CD4-positive, alpha-beta T cell (primary cell): ENCODE measurements around the gene PRR5L. TPM values are rescaled to one million over a fixed set of nuclear protein-coding genes. Genes with fewer than 3 reads are reported as not detected.
A peak's percentile ranks its signal among the peaks of the same experiment; 100 is the strongest.

Experiments
- ATAC-seq: fragments of 200-7000 bp; cut with Tn5 transposase; one replicate; pipeline ENCODE4 v1.10.0; 2022; ENCODE audit warnings: mild to moderate bottlenecking; ENCODE audit not compliant: poor library complexity
- CTCF ChIA-PET: fragments of 350-600 bp; sonication (Branson Sonifier 250); formaldehyde crosslinking; loops from one replicate; lab custom pipeline; 2021; ENCODE audit warnings: antibody characterized with exemption, inconsistent platforms; lab: Charles Lee
- POLR2A ChIA-PET: fragments of 350-600 bp; sonication (Branson Sonifier 250); formaldehyde crosslinking; loops from one replicate; lab custom pipeline; 2021; ENCODE audit warnings: antibody characterized with exemption, inconsistent platforms; lab: Charles Lee
- DNase-seq, 14 experiments: peaks; one replicate each; pipeline ENCODE4 v3.0.0-alpha.2; 2013 to 2020; ENCODE audit warnings: mixed read lengths in 2 of 14
- H3K27ac ChIP-seq, 2 donors: one replicate each; pipeline versions ENCODE4 v1.5.1 to v1.7.0; 2013; ENCODE audit warnings: low read length in 2 of 2, low read depth in 1 of 2, mild to moderate bottlenecking in 1 of 2
- H3K27me3 ChIP-seq, 2 experiments: 1 replicate in 1 of 2; 2 replicates in 1 of 2; pipeline versions ENCODE4 v1.6.1 to v1.7.0; 2013; ENCODE audit warnings: low read length in 2 of 2, control low read depth in 1 of 2, mild to moderate bottlenecking in 1 of 2, moderate library complexity in 1 of 2; ENCODE audit not compliant: insufficient read depth in 2 of 2, control insufficient read depth in 1 of 2
- H3K36me3 ChIP-seq: one replicate; pipeline ENCODE4 v1.6.1; 2013; ENCODE audit warnings: low read length, control low read depth; ENCODE audit not compliant: insufficient read depth
- H3K4me1 ChIP-seq: one replicate; pipeline ENCODE4 v1.6.1; 2013; ENCODE audit warnings: low read length, control low read depth; ENCODE audit not compliant: insufficient read depth
- H3K4me3 ChIP-seq: one replicate; pipeline ENCODE4 v1.5.1; 2013; ENCODE audit warnings: mild to moderate bottlenecking, low read length, moderate library complexity
- H3K9me3 ChIP-seq, 2 experiments: 1 replicate in 1 of 2; 2 replicates in 1 of 2; pipeline versions ENCODE4 v1.6.1 to v1.7.0; 2013; ENCODE audit warnings: low read length in 2 of 2, mild to moderate bottlenecking in 2 of 2, control low read depth in 1 of 2, moderate library complexity in 1 of 2; ENCODE audit not compliant: control insufficient read depth in 1 of 2, insufficient read depth in 1 of 2
- H3K27ac Mint-ChIP-seq: one replicate; pipeline ENCODE4 v1.8.0; 2020; ENCODE audit warnings: mixed read lengths
- H3K27me3 Mint-ChIP-seq: one replicate; pipeline ENCODE4 v1.8.0; 2021; ENCODE audit warnings: mixed read lengths
- H3K36me3 Mint-ChIP-seq: one replicate; pipeline ENCODE4 v1.8.0; 2021; ENCODE audit warnings: low read depth, mixed read lengths
- H3K4me1 Mint-ChIP-seq: one replicate; pipeline ENCODE4 v1.8.0; 2021; ENCODE audit warnings: low read depth, mixed read lengths
- H3K4me3 Mint-ChIP-seq: one replicate; pipeline ENCODE4 v1.8.0; 2020; ENCODE audit warnings: mild to moderate bottlenecking, mixed read lengths
- H3K9me3 Mint-ChIP-seq: one replicate; pipeline ENCODE4 v1.8.0; 2020; ENCODE audit warnings: mixed read lengths
- intact Hi-C, 2 experiments: fragments of 100-400 bp; cut with DNase I in 1 of 2; cut with micrococcal nuclease in 1 of 2; formaldehyde crosslinking; loops; one replicate each; pipeline versions ENCODE4 v1.15.1 to v1.9.0; 2023 to 2025; cut with DNase I, micrococcal nuclease
- total RNA-seq, 174 experiments: library from RNA in 2 of 174; stranded (reverse) in 2 of 174; gene quantifications; one replicate each; pipeline ENCODE4 v1.2.3 and lab custom pipeline; 2021 to 2026
- TF ChIP-seq, protein P1 (sequence below): fragments of 200-600 bp; IDR thresholded peaks from one replicate; pipeline ENCODE4 v1.8.0; 2022; ENCODE audit warnings: antibody characterized with exemption, mild to moderate bottlenecking

The PRR5L gene
- total RNA-seq, 2 experiments from 2014 or later = 5.4 to 7.6 TPM

DNA sequence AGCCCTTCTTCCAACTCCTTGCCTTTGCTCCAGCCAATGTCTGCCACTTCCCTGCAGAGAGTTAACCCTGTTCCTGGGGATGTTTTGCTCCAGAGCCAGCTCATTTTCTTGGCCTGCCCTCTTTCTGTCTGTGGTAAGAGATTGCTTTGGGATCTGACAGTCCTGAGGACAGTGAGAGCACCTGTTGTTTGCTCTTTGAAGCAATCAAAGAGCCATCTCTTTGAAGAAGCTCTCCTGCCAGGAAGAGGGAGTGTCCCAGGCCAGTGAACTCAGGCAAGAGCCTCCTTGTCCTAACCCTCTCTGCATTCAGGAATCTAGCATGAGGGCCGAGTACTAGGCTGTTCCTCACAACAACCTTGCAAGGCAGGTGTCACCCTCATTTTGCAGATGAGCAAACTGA lies 171.8 kb downstream of the PRR5L start:
- CTCF ChIA-PET = interaction anchor here (1.1 kb wide), 1 partner anchor 25 kb away, joined by 3 read pairs; no protein-coding TSS in a partner anchor
- Mint-ChIP-seq H3K4me3 (no peak overlapping the region), H3K9me3 (no peaks in the 10 kb centered on the region), H3K27ac (no peak overlapping the region), H3K36me3 (no peaks in the 10 kb centered on the region), H3K4me1 (no peaks in the 10 kb centered on the region), H3K27me3 (no peaks in the 10 kb centered on the region)
- intact Hi-C loops = no loop called here
- no peak overlapping the region for H3K27ac ChIP-seq
- no peaks in the 10 kb centered on the region for H3K4me1 ChIP-seq
- no peaks in the 10 kb centered on the region for H3K9me3 ChIP-seq
- H3K27me3 ChIP-seq = no peaks in the 10 kb centered on the region
- POLR2A ChIA-PET = interaction anchor here (1.6 kb wide), 1 partner anchor 14 kb away, joined by 3 read pairs; no protein-coding TSS in a partner anchor
- H3K36me3 ChIP-seq = no peaks in the 10 kb centered on the region
- TF ChIP-seq, protein P1, sequence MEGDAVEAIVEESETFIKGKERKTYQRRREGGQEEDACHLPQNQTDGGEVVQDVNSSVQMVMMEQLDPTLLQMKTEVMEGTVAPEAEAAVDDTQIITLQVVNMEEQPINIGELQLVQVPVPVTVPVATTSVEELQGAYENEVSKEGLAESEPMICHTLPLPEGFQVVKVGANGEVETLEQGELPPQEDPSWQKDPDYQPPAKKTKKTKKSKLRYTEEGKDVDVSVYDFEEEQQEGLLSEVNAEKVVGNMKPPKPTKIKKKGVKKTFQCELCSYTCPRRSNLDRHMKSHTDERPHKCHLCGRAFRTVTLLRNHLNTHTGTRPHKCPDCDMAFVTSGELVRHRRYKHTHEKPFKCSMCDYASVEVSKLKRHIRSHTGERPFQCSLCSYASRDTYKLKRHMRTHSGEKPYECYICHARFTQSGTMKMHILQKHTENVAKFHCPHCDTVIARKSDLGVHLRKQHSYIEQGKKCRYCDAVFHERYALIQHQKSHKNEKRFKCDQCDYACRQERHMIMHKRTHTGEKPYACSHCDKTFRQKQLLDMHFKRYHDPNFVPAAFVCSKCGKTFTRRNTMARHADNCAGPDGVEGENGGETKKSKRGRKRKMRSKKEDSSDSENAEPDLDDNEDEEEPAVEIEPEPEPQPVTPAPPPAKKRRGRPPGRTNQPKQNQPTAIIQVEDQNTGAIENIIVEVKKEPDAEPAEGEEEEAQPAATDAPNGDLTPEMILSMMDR = no peak
- DNase-seq = no peak
- no peak overlapping the region for H3K4me3 ChIP-seq
- ATAC-seq = no peak

DNA sequence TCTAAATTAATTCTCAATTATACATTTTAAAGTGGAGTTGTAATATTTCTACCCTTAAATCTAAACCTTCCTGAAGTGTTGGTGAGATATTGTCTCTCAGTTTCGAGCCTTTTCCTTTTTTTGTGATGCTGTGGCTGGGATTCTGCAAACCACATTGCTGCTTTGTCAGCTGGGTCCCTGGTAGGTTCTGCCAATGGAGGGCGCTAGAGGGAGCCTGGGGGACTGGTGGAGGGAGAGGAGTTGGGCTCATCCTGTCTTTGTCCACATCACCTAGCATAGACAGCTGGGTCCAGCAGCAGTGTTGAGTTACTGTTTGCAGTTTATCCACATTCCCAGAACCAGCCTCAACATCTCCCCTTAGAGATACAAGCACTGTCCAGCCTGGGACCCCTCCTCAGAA lies 173.0 kb downstream of the PRR5L start:
- ChIA-PET POLR2A (no interaction called here), CTCF (interaction anchor here (1.1 kb wide), 1 partner anchor 115 kb away, joined by 3 read pairs; no protein-coding TSS in a partner anchor)
- H3K4me1 Mint-ChIP-seq = no peaks in the 10 kb centered on the region
- H3K36me3 ChIP-seq = no peaks in the 10 kb centered on the region
- H3K9me3 ChIP-seq = no peaks in the 10 kb centered on the region
- DNase-seq = peak in 2 of 14 experiments; percentile 18 to 50
- no peaks in the 10 kb centered on the region for H3K36me3 Mint-ChIP-seq
- no peak for ATAC-seq
- no peak overlapping the region for H3K27ac Mint-ChIP-seq
- H3K27me3 ChIP-seq = no peaks in the 10 kb centered on the region
- no peak overlapping the region for H3K27ac ChIP-seq
- TF ChIP-seq, protein P1 = no peak
- no peaks in the 10 kb centered on the region for H3K27me3 Mint-ChIP-seq
- H3K4me3 Mint-ChIP-seq = no peak overlapping the region
- intact Hi-C loops = no loop called here
- H3K4me1 ChIP-seq = no peaks in the 10 kb centered on the region
- no peaks in the 10 kb centered on the region for H3K9me3 Mint-ChIP-seq
- no peak overlapping the region for H3K4me3 ChIP-seq

DNA sequence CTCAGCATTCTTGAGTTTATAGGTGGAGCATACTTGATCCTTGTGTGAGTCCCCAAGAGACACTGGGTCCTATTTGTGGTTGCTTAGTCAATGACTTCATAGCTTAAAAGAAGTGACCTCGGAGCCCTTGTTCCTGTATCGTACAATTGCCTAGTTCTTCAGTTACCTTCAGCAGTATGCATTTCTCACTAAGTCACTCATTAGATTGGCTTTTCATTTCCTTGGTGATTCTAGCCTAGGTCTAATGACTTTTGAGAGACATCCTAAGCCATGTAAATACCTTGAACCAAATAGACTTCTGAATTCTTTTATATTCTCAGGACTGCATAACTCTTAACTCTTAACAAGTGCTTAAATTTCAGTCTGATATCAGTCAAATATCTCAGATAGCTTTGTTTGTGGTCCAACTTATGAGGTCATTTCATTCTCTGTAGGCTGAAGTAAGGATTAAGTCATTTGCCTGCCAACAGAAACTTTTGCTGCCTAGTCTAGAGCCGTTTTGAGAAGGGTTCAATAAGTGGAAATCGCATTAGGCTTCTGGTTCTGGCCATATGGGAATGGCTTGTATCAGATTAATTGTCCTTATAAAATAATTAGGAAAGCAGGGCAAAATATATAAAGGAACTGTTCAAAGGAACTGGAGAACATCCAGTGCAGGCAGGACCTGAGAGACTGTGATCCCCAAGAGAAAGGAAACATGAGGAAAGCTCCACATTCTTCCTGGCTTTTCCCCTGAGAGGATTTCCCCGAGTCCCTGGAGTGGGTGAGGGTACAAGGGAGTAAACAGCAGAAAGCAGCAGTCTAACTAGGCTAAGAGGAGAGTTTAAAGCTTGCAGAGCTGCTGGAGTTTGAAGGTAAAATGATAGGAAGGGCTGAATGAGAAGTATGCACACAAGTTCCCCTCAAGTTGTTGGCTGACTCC lies 174.1 kb downstream of the PRR5L start:
- Histone ChIP-seq H3K27ac (no peak overlapping the region), H3K4me3 (no peak overlapping the region), H3K36me3 (no peaks in the 10 kb centered on the region), H3K4me1 (no peaks in the 10 kb centered on the region), H3K9me3 (no peaks in the 10 kb centered on the region), H3K27me3 (no peaks in the 10 kb centered on the region)
- CTCF ChIA-PET = interaction anchor here (0.8 kb wide), 1 partner anchor 17 kb away, joined by 4 read pairs; no protein-coding TSS in a partner anchor
- H3K4me1 Mint-ChIP-seq = no peaks in the 10 kb centered on the region
- H3K9me3 Mint-ChIP-seq = no peaks in the 10 kb centered on the region
- DNase-seq (no peak), ATAC-seq (no peak)
- H3K4me3 Mint-ChIP-seq = no peak overlapping the region
- POLR2A ChIA-PET = no interaction called here
- H3K27me3 Mint-ChIP-seq = no peaks in the 10 kb centered on the region
- H3K36me3 Mint-ChIP-seq = no peaks in the 10 kb centered on the region
- no peak overlapping the region for H3K27ac Mint-ChIP-seq
- intact Hi-C loops = no loop called here
- TF ChIP-seq, protein P1 = no peak
